GM19324 (cell line): Measurements from ENCODE around the gene DOCK11.

Source experiments
- ATAC-seq: cut with Tn5 transposase; IDR thresholded peaks from one replicate; pipeline ENCODE4 v1.9.1; 2021; ENCODE audit warnings: mild to moderate bottlenecking, moderate library complexity; ENCODE audit not compliant: unreplicated experiment, low FRiP score

The DOCK11 gene

DNA sequence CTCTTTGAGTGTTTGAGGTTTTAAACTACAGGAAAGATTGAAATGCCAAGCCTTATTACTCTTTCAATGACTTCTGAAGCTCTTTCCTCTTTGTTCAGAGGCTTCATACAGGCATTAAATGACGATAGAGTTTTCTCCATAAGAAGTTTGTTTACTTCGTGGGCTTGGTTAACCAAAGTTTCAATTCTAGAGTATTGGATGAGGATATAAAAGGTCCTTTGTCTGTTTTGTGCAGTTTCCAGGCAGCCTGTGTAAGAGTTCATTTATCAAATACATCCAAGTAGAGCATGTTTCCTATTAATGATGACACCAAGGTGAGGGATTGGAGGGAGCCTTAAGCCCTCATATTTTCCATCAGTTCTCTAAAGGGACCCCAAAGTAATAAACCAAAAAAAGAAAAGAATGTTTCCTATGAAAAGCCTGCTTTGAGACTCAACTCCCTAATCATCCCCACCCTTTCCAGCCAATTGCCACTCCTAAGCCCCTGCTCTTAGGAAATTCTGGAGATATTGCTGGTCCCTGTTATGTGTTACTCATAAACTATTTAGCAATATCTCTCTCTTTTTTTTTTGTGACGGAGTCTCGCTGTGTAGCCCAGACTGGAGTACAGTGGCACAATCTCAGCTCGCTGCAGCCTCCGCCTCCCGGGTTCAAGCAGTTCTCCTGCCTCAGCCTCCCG lies 125.6 kb downstream of the DOCK11 start:
- no peak for ATAC-seq

DNA sequence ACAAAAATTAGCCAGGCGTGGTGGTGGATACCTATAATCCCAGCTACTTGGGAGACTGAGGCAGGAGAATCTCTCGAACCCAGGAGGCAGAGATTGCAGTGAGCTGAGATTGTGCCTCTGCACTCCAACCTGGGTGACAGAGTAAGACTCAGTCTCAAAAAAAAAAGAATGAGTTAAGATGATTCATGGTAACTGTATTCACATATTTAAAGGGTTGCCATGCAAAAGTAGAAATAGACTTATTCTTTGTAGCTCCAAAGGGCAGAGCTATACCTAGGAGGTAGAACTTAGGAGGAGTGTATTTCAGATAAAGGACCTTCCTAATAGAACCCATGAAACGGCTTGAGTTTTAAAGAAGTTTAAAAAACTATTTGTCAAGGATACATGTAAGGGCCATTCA lies 127.4 kb downstream of the DOCK11 start:
- no peak for ATAC-seq

DNA sequence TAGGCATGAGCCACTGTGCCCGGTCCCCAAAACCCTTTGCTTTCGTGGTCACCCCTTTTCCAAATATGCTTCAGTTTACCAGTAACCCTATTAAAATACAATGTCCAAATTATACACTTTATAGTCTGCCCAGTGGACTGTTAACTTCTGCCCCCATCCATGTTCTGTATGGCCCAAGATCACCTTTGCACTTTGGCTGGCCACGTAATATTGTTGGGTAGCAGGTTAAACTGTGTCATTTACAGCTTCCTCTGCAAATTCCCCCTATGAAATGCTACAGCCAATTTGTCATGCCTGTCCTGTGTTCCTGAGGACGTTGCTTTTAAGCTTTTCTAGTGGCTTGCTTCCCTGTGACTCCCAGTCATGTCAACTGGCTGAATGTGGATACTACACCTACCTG lies 130.7 kb downstream of the DOCK11 start:
- ATAC-seq, result no peak

DNA sequence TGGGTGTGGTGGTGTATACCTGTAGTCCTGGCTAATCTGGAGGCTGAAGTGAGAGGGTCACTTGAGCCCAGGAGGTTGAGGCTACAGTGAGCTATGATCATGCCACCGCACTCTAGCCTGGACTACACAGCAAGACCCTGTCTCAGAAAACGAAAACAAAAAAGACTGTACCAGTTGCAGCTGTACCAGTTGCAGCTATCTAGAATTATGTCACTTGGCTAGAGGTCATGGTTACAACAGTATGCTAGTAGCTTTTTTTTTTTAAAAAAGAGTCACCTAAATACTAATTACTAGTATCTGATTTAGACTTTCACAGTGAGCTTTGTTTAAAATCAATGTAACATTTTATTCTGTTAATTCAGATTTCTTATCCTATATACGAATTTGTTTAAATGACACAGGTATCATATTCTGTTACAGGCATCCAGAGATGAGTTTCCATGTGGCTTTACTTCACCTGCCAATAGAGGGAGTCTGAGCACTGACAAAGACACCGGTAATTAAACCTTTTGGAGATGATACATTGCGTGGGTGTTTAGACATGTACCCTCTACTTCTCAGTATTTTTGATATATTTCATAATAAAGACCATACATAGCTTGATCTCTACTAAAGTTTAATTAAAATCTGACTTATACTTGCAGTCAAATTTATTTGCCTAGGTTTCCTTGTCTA lies 131.6 kb downstream of the DOCK11 start:
- no peak for ATAC-seq

DNA sequence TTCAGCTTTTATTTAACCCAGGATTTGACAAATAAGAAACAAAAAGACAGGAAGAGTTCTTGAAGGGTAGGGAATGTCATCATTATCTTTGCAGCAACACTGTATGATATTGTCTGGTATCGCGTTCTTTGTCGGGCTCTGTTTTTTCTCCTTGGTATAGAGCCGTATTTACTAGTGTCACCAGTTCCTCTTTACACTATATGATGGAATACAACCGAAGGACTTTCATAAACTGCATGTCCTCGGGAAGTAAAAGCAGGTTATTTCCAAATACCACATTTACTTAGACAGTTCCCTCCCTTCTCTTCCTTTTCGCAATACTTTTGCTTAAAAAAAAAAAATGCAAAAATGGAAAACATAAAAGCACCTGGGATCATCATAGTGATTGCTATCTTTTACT lies 135.2 kb downstream of the DOCK11 start:
- no peak for ATAC-seq

DNA sequence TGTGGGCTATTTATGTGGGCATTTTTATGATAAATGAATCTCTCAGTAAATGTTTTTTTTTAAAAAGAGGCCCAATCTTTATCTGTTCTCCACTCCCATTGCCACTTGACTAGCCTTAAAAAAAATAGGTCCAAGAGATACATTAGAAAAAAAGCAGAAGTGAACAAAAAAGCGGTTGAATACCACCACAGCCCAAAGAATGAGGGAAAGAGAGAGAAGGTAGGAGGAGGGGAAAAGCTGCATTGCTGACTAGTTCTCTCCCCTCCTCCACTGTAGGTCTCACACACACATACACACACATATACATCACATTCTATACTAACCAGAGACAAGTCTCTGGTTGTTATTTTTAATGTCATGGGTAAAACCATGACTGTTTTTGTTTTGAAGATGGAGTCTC lies 136.0 kb downstream of the DOCK11 start:
- ATAC-seq, result no peak

GRCh38 chrX:118632862-118633261 lies 137.2 kb downstream of the DOCK11 start:
- no peak for ATAC-seq

GRCh38 chrX:118633530-118633929 lies 137.9 kb downstream of the DOCK11 start:
- ATAC-seq, result no peak

DNA sequence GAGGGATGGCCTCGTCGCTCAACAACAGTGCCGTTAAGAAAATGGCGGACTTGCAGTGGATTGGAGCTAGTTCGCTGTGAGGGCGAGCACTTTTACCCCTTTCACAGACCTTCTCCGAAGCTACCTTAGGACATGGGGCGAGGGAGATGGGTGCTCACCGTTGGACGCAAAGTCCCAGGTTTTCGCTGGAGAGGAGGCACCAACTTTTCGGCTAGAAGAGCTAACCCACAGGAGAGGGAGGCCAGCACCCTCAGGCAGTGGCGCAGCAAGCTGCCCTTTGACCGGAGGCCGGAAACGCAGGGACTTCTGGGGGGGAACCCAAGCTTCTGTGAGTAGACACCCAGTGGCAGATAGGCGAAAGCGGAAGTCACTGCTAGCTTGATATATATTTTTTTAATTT lies 138.7 kb downstream of the DOCK11 start:
- ATAC-seq, result no peak

DNA sequence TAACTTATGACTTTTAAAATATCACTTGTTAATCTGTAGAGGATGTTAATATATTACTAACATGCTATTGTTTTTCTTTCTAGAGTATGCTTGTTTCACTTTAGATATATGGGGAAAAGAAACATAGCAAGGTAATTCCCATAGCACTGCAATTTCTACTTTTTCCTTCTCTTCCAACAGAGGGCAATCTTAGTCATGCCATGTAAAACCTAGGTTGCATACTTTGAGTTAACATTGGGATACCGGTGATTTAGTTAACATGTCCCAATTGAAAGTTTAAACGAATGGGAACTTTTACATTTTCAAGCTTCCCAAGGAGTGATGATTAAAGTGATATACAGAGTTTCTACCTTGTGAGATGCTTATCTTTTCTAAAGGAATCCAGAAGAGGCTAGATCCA lies 142.4 kb downstream of the DOCK11 start:
- no peak for ATAC-seq

GRCh38 chrX:118644378-118644777 lies 148.8 kb downstream of the DOCK11 start:
- no peak for ATAC-seq

DNA sequence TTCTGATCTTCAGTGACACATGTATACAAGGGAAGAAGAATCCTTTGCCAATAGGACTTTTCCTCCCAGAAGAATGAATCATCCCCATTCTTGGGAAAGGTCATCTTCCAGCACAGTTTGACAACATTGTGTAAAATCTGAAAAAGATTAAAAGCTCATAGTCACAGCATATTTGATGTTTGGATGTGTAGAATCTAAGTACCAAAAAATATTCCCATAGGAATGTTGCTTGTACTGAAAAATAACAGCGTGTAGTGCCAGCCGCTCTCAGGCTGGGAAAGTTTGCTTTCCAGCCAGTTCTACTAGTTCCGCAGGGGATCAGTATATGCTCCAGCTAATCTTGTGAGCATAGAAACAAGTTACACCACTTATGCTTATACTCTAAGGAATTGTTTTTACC lies 157.1 kb downstream of the DOCK11 start:
- no peak for ATAC-seq

DNA sequence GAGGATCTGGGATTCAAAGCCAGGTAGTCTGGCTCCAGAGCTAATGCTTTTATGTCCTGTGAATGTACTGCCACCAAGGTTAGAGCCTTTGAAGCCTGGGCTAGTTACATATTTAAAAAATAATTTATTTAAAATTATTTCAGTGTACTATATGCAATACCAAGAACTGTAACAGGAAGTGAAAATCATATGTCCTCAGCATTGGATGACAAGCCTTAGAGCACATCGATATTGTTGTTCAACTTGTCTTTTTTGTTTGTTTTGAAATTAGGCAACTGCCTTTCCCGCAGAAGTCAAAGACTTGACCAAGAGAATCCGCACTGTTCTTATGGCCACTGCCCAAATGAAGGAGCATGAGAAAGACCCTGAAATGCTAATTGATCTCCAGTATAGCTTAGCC lies 158.7 kb downstream of the DOCK11 start:
- ATAC-seq, result no peak

DNA sequence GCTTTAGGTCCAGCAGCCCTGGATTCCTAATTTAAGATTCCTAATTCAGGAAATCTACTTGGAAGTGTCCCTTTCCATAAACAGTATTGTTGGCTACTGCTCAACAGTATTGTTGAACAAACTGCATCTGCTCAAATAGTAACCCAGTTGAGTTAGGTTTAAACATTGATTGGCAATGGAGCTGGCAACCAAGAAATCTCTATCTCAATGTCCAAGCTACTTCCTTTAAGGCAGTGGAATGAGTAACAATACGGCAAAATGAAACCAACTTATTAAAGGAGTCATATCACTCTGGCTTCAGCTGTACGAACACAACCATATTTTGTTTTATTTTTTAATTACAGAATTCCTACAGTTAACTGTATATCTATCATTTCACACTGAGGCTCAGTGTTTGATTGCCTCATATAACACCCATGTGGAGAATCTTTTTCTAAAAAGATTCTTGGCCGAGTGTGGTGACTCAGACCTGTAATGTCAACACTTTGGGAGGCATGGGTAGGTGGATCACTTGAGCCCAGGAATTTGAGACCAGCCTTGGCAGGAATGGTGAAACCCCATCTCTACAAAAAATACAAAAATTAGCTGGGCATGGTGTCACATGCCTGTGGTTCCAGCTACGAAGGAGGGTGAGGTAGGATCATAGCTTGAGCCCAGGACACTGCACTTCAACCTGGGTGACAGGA lies 160.1 kb downstream of the DOCK11 start:
- ATAC-seq, result no peak

DNA sequence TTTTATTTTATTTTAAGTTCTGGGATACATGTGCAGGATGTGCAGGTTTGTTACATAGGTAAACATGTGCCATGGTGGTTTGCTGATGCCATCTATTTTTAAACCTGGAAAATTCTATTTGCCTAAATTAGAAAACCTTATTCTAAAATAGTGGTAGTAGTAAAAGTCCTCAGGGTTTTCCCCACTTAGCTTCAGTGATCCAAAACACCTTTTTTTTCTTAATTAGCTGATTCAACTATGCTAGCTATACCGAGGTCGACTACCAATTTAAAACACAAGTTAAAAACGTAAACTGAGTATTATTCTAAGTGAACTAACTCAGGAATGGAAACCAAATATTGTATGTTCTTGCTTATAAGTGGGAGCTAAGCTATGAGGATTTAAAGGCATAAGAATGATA lies 161.8 kb downstream of the DOCK11 start:
- ATAC-seq, result no peak

GRCh38 chrX:118660085-118660484 lies 164.5 kb downstream of the DOCK11 start:
- ATAC-seq, result no peak

DNA sequence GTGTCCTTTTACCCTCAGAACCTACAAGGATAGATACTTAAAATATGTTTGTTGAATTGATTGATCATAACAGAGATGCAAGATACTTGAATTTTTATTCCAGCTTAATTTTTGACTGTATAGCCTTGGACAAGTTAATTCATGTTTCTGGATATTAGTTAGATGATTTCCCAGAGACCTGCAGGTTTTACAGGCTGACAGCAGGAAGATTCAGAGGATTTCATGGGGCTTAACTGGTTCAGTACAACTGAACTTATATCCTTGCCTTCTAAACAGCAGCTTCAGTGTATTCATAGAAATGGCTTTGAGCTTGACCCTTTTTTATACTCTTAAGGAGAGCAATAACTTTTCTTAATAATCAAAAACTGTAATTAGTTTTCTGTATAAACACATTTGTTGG lies 169.6 kb downstream of the DOCK11 start:
- ATAC-seq, result no peak

GRCh38 chrX:118666521-118666920 lies 170.9 kb downstream of the DOCK11 start:
- no peak for ATAC-seq

DNA sequence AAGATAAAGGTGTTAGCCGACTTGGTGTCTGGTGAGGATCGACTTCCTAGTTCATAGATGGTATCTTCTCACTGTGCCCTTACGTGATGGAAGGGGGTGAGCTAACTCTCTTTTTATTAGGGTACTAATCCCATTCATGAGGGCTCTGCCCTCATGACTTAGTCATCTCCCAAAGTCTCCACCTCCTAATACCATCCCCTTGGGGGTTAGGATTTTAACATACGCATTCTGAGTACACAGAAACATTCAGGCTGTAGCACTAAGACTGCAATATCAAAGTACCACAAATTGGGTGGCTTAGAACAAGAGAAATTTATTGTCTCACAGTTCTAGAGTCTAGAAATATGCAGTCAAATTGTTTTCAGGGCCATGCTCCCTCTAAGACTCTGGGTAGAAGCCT lies 173.8 kb downstream of the DOCK11 start:
- ATAC-seq, result no peak

GRCh38 chrX:118675326-118675965 lies 179.8 kb downstream of the DOCK11 start:
- ATAC-seq, result no peak

DNA sequence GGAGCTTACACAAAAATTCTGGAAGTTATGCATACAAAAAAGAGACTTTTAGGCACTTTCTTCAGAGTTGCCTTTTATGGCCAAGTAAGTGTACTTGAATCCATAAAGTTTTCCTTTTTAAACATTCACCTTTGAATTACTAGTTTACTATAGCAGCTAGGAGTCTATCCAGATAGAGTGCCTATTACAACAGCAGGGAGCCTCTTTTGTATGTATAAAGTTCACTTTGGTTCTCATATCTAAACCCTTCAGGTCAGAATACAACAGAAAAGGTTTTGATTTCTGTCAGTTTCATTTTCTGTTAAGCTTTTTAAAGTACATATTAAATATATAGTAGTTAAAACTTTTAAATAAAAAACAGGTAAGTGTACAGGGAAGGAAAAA lies 180.3 kb downstream of the DOCK11 start:
- ATAC-seq, result no peak
